ENCODE results near the gene DCPS.

Gene DCPS

GRCh38 chr11:126317432-126317755 is 13.5 kb downstream of the DCPS start:
- no peak for TF ChIP-seq CTCF (IDR thresholded peaks at IDR 0.05; ENCODE audit: borderline replicate concordance, insufficient read depth, low read depth, low read length)
- H3K4me3 ChIP-seq (ENCODE audit: low read depth, low read length), result no peak overlapping the region

- no peak for TF ChIP-seq CTCF (IDR thresholded peaks at IDR 0.05; ENCODE audit: borderline replicate concordance, insufficient read depth, low read depth, low read length)
- H3K4me3 ChIP-seq (ENCODE audit: low read depth, low read length), result no peak overlapping the region
These were observed 14.1 kb downstream of the DCPS start for GRCh38 chr11:126317756-126318573.

DNA sequence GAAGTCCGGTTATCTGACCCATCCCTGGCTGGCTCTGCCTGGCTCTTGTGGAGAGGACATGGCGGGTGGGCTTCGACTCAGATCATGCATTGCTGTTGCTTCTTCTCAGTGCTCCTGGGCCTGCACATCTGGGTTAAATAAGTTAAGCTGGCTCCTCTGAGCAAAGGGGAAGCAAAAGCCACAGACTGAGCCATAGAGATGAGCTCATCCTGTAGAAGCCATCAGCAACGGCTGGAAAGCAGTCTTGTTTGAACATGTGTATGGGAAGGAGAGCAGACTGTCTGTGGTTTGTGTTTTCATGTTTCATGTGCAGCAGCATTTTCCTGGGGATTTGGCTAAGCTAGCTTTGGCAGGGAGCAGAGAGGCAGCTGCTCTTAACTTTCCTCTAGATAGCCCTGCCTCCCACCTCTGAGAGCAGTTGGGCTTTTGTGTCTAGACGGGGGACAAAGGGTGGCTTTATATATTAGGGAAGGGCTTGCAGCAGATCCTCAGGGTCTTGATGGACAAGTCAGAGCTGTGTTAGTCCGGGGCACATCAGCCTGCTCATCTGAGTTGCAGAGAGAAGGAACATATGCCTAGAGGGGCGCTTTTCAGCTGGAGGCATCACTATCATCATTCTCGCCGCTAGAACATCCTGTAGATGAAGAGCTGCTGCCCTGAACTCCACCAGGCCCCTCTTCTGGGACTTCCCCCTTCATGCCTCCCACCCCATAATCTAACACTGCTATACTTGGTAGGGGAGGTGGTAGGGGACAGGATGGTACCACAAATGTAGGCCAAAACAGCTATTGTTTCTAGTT is 14.9 kb downstream of the DCPS start:
- no peak overlapping the region for H3K4me3 ChIP-seq (ENCODE audit: low read depth, low read length)
- no peak for TF ChIP-seq CTCF (IDR thresholded peaks at IDR 0.05; ENCODE audit: borderline replicate concordance, insufficient read depth, low read depth, low read length)

DNA sequence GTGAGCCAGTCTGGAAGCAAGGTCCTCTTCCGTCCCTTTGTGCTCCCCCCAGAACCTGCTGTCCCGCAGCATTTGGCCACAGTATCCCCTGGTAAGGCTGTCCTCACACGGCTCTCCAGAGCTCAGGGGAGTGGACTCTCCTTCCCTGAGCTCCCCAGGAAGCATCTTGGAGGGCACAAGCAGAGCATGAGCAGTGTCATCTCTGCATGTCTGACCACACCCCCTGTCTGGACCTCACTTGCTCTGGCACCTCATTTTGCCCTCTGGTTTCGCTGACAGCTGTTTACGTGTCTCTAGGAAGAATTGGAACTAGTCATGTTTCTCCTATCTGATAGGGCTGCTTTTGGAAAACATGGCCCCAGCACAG is 15.5 kb downstream of the DCPS start:
- H3K4me3 ChIP-seq (ENCODE audit: low read depth, low read length), result no peak overlapping the region
- TF ChIP-seq CTCF (IDR thresholded peaks at IDR 0.05; ENCODE audit: borderline replicate concordance, insufficient read depth, low read depth, low read length), result no peak

DNA sequence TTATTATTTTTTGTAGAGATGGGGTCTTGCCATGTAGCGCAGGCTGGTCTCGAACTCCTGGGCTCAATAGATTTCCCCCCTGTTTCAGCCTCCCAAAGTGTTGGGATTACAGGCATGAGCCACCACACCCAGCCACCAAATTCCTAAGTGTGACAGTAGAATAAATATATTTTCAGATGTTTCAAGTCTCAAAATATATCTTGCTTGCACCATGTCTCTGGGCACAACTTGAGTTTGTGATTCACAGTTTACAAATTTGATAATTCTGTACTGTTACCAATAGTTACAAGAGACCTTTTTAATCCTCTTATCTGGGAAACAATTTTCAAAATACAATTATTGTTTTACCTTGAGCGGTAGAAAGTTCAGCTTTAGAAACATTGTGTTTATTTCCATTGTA is 19.1 kb downstream of the DCPS start:
- H3K4me3 ChIP-seq (ENCODE audit: low read depth, low read length), result no peak overlapping the region
- no peak for TF ChIP-seq CTCF (IDR thresholded peaks at IDR 0.05; ENCODE audit: borderline replicate concordance, insufficient read depth, low read depth, low read length)

DNA sequence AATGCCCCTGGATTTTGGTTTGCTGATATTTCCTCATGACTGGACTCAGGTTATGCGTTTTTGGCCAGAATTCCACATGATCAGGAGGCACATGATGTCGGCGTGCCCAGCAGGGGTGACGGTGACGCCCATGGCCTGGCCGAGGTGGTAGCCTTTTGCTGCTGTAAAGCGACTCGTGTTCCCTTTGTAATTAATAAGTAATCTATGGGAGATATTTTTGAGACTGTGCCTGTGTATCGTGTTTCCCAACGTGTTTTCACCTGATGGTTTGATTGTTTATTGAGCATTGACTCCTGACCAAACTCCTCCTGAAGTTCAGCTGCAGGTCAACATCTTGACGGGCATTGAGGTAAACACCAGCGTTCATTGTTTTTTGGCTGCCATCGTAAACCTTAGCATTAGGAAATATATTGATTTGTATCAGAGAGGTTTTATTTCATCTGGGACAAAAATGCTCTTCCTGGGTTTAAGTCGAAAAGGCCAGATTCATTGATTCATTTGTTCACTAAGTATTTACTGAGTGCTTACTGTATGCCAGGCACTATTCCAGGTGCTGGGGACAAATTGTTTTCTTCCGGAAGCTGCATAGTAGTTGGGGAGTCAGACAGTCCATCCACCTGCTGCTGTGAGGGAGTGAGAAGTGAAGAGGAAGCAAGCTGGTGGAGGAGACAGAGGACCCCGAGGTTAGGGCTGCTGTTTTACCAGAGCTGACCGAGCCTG is 23.6 kb downstream of the DCPS start:
- no peak for TF ChIP-seq CTCF (IDR thresholded peaks at IDR 0.05; ENCODE audit: borderline replicate concordance, insufficient read depth, low read depth, low read length)

More for the DNA sequence above, 23.6 kb downstream of the DCPS start:
- no peak overlapping the region for H3K4me3 ChIP-seq (ENCODE audit: low read depth, low read length)

All from GM12875 (cell line).